H9 (cell line): ENCODE data around the gene SPTLC1. TPM values are rescaled to one million over a fixed set of nuclear protein-coding genes. Genes with fewer than 3 reads are reported as not detected.
"Not testable (repeated sequence)": the region's sequence is repeated elsewhere in the genome, so short reads cannot be mapped to it uniquely, and the experiment has no call there.

Experiments used
- DNase-seq: peaks from one replicate; pipeline ENCODE4 v3.0.0-alpha.2; 2017
- H2AFZ ChIP-seq: one replicate; pipeline ENCODE4 v1.6.1; 2013; ENCODE audit warnings: mild to moderate bottlenecking, low read length, control low read depth, moderate library complexity
- H2AK5ac ChIP-seq: 2 replicates; pipeline ENCODE4 v1.6.1; 2013; ENCODE audit warnings: low read length, control low read depth, mixed read lengths; ENCODE audit not compliant: insufficient read length
- H2BK120ac ChIP-seq: one replicate; pipeline ENCODE4 v1.6.1; 2013; ENCODE audit warnings: low read depth, mild to moderate bottlenecking, low read length, control low read depth, inconsistent platforms; ENCODE audit not compliant: poor library complexity, severe bottlenecking
- H2BK12ac ChIP-seq: 2 replicates; pipeline ENCODE4 v1.6.1; 2013; ENCODE audit warnings: low read length, control low read depth, mixed read lengths, low read depth; ENCODE audit not compliant: insufficient read length
- H2BK15ac ChIP-seq: 2 replicates; pipeline ENCODE4 v1.6.1; 2013; ENCODE audit warnings: low read depth, low read length, control low read depth
- H2BK20ac ChIP-seq: one replicate; pipeline ENCODE4 v1.6.1; 2013; ENCODE audit warnings: low read depth, mild to moderate bottlenecking, low read length, control low read depth, inconsistent platforms; ENCODE audit not compliant: poor library complexity, severe bottlenecking
- H2BK5ac ChIP-seq: 2 replicates; pipeline ENCODE4 v1.6.1; 2013; ENCODE audit warnings: low read length, control low read depth, mixed read lengths; ENCODE audit not compliant: insufficient read length
- H3K14ac ChIP-seq: 2 replicates; pipeline ENCODE4 v1.6.1; 2013; ENCODE audit warnings: low read length, control low read depth; ENCODE audit not compliant: insufficient read depth
- H3K18ac ChIP-seq: 2 replicates; pipeline ENCODE4 v1.6.1; 2013; ENCODE audit warnings: low read depth, mild to moderate bottlenecking, mixed read lengths, low read length, control low read depth; ENCODE audit not compliant: insufficient read length
- H3K23ac ChIP-seq: 2 replicates; pipeline ENCODE4 v1.6.1; 2013; ENCODE audit warnings: low read length, control low read depth, mixed read lengths, low read depth; ENCODE audit not compliant: insufficient read length
- H3K23me2 ChIP-seq: 2 replicates; pipeline ENCODE4 v1.6.1; 2013; ENCODE audit warnings: low read depth, mild to moderate bottlenecking, mixed read lengths, low read length, control low read depth; ENCODE audit not compliant: insufficient read length, poor library complexity, severe bottlenecking
- H3K27ac ChIP-seq: 2 replicates; pipeline ENCODE4 v1.5.1; 2013; ENCODE audit warnings: low read length, control low read depth, mixed read lengths, low read depth; ENCODE audit not compliant: insufficient read length
- H3K27me3 ChIP-seq: 2 replicates; pipeline ENCODE4 v1.6.1; 2013; ENCODE audit warnings: low read length, control low read depth, inconsistent platforms; ENCODE audit not compliant: insufficient read depth
- H3K4ac ChIP-seq: 2 replicates; pipeline ENCODE4 v1.6.1; 2013; ENCODE audit warnings: low read depth, mild to moderate bottlenecking, control low read depth, inconsistent platforms, low read length, moderate library complexity
- H3K4me1 ChIP-seq: 2 replicates; pipeline ENCODE4 v1.6.1; 2013; ENCODE audit warnings: low read length, control low read depth, inconsistent platforms; ENCODE audit not compliant: insufficient read depth
- H3K4me2 ChIP-seq: 2 replicates; pipeline ENCODE4 v1.6.1; 2013; ENCODE audit warnings: low read length, control low read depth, mixed read lengths; ENCODE audit not compliant: insufficient read length, insufficient read depth
- H3K56ac ChIP-seq: 2 replicates; pipeline ENCODE4 v1.6.1; 2013; ENCODE audit warnings: low read depth, mild to moderate bottlenecking, mixed read lengths, low read length, control low read depth; ENCODE audit not compliant: insufficient read length
- H3K79me1 ChIP-seq: 2 replicates; pipeline ENCODE4 v1.6.1; 2013; ENCODE audit warnings: low read depth, mild to moderate bottlenecking, moderate library complexity, low read length, control low read depth, inconsistent platforms; ENCODE audit not compliant: insufficient read depth, poor library complexity, severe bottlenecking
- H3K79me2 ChIP-seq: 2 replicates; pipeline ENCODE4 v1.6.1; 2013; ENCODE audit warnings: low read length, control low read depth, inconsistent platforms; ENCODE audit not compliant: insufficient read depth
- H3K9ac ChIP-seq: 2 replicates; pipeline ENCODE4 v1.6.1; 2013; ENCODE audit warnings: low read length, control low read depth, mixed read lengths; ENCODE audit not compliant: insufficient read length; ENCODE audit errors: extremely low read depth
- H3K9me3 ChIP-seq: one replicate; pipeline ENCODE4 v1.6.1; 2013; ENCODE audit warnings: low read depth, low read length, inconsistent platforms; ENCODE audit not compliant: control insufficient read depth
- H3T11ph ChIP-seq: one replicate; pipeline ENCODE4 v1.6.1; 2013; ENCODE audit warnings: mild to moderate bottlenecking, low read length, control low read depth, inconsistent platforms
- H4K20me1 ChIP-seq: one replicate; pipeline ENCODE4 v1.6.1; 2013; ENCODE audit not compliant: control insufficient read depth, insufficient read length, insufficient read depth
- H4K5ac ChIP-seq: 2 replicates; pipeline ENCODE4 v1.6.1; 2013; ENCODE audit warnings: low read depth, mild to moderate bottlenecking, mixed read lengths, low read length, control low read depth; ENCODE audit not compliant: insufficient read length
- H4K8ac ChIP-seq: replicated peaks from 2 replicates; pipeline ENCODE4 v1.6.1; 2013; ENCODE audit warnings: low read length, control low read depth, mixed read lengths, low read depth; ENCODE audit not compliant: insufficient read length
- H4K91ac ChIP-seq: 2 replicates; pipeline ENCODE4 v1.6.1; 2013; ENCODE audit warnings: low read depth, mild to moderate bottlenecking, moderate library complexity, mixed read lengths, low read length, control low read depth; ENCODE audit not compliant: insufficient read length
- H3K27ac Mint-ChIP-seq, 3 experiments: 2 replicates in 2 of 3; 3 replicates in 1 of 3; pipeline ENCODE4 v1.8.0; 2020 to 2021; ENCODE audit warnings: mixed read lengths in 3 of 3, mild to moderate bottlenecking in 1 of 3, moderate library complexity in 1 of 3
- H3K27me3 Mint-ChIP-seq: 2 replicates; pipeline ENCODE4 v1.8.0; 2021; ENCODE audit warnings: low read depth, mild to moderate bottlenecking, moderate library complexity, mixed read lengths
- H3K36me3 Mint-ChIP-seq, 3 experiments: 2 replicates in 2 of 3; 3 replicates in 1 of 3; pipeline ENCODE4 v1.8.0; 2020 to 2021; ENCODE audit warnings: low read depth in 3 of 3, mixed read lengths in 3 of 3; ENCODE audit not compliant: insufficient read depth in 1 of 3
- H3K4me1 Mint-ChIP-seq, 2 experiments: 2 replicates each; pipeline ENCODE4 v1.8.0; 2020; ENCODE audit warnings: mixed read lengths in 2 of 2
- H3K4me3 Mint-ChIP-seq, 2 experiments: 2 replicates in 1 of 2; 3 replicates in 1 of 2; pipeline ENCODE4 v1.8.0; 2020 to 2021; ENCODE audit warnings: mild to moderate bottlenecking in 2 of 2, mixed read lengths in 2 of 2, moderate library complexity in 1 of 2
- H3K9me3 Mint-ChIP-seq, 2 experiments: 2 replicates in 1 of 2; 3 replicates in 1 of 2; pipeline ENCODE4 v1.8.0; 2020; ENCODE audit warnings: mild to moderate bottlenecking in 2 of 2, mixed read lengths in 2 of 2, moderate library complexity in 1 of 2
- CTCF ChIP-seq: fragments of 200-600 bp; sonication (generic); conservative IDR thresholded peaks from 3 replicates; pipeline ENCODE4 v1.8.0; 2021; ENCODE audit warnings: antibody characterized with exemption, mild to moderate bottlenecking
- WGBS: extraction: QIAGEN DNeasy Blood & Tissue Kit; methylation state at CpG from one replicate; pipeline ENCODE4 v1.1.7; 2013; ENCODE audit warnings: missing lambda C conversion rate, low lambda C conversion rate, mixed read lengths; ENCODE audit not compliant: insufficient read length; ENCODE audit errors: extremely low coverage; 5-methylcytosine and 5-hydroxymethylcytosine counted together
- total RNA-seq: library from RNA; stranded (reverse); gene quantifications from 2 replicates; pipeline ENCODE4 v1.2.1, GENCODE V29; 2021

The SPTLC1 gene
- total RNA-seq, 1 experiment from 2014 or later: 73.5 TPM

DNA sequence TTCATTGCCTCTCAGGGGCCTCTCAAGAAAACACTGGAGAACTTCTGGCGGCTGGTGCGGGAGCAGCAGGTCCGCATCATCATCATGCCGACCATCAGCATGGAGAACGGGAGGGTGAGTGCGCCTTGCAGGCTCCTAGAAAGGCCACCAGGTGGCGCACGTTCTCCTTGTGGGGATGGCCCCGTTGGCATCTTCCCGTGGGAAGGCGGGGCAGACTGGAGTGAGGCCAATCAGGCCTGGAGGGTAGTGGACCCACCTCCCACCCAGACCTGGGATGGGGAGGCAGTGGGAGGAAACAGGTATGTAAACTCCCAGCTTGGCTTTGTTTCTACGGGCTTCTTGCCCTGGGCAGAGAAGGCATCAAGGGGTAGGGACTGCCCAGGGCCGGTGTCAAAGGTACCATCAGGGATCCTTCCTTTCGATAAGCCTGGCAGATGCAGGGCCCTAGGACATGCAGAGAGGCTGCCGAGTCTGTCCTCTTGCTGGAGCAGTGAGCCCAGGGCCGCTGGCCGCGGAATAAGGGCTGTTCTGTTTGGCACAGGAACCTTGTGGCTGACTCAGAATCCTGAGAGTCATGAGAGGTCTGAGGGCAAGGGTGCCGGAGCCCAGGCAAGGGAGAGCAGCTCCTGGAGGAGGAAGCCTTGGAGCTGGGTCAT lies 18.9 kb upstream of the SPTLC1 start:
- H3K27ac Mint-ChIP-seq: peak overlapping the region in 1 of 3 experiments; percentile 90; a peak in 2 of 7 replicates

DNA sequence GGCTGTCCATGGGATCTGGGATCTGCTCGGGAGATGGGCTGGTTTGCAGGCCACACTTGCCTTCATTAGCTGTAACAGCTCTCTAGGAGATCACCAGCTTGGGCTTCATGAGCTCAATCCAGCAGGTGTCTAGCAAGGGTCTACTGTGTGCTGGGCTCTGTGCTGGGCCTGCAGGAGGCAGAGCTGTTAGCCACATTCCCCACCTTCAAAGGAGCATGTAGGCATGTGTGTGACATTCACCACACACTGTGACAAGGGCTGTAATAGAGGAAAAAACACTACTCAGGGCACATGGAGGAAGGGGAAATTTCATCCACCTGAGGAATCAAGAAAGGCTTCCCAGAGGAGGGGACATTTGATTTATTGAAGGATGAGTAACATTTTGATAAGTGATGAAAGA lies 17.7 kb upstream of the SPTLC1 start:
- H3K4me1 ChIP-seq, H3K79me2 ChIP-seq, H3K27ac ChIP-seq, H3K36me3 Mint-ChIP-seq, H2BK12ac ChIP-seq, H2BK15ac ChIP-seq, DNase-seq, H2BK5ac ChIP-seq, H4K91ac ChIP-seq, H4K8ac ChIP-seq, H3K4me2 ChIP-seq, H3K14ac ChIP-seq, H4K20me1 ChIP-seq, H3K23ac ChIP-seq, H4K5ac ChIP-seq, H3K79me1 ChIP-seq, H3K56ac ChIP-seq, H3K4ac ChIP-seq, H3K18ac ChIP-seq, H3T11ph ChIP-seq, H3K4me1 Mint-ChIP-seq, H3K27ac Mint-ChIP-seq, H2BK20ac ChIP-seq, H2AK5ac ChIP-seq, H2AFZ ChIP-seq, H3K9ac ChIP-seq, H3K9me3 Mint-ChIP-seq, H3K27me3 ChIP-seq, H3K9me3 ChIP-seq, H3K23me2 ChIP-seq, H2BK120ac ChIP-seq: not testable (repeated sequence)
- Mint-ChIP-seq H3K27me3 (peaks cover 23% of the 10 kb centered on the region), H3K4me3 (peak overlapping the region in 1 of 2 experiments; percentile 35; a peak in 2 of 5 replicates)
- WGBS: no CpG with 5 or more reads among the region's 1 CpG

More for the DNA sequence above, 18.9 kb upstream of the SPTLC1 start:
- no peaks in the 10 kb centered on the region for H3K23me2 ChIP-seq
- H3K27ac ChIP-seq: no peak overlapping the region
- no peak overlapping the region for H3K9ac ChIP-seq
- peak overlapping the region; percentile 9 for H3K18ac ChIP-seq
- H2BK12ac ChIP-seq: no peak overlapping the region
- no peaks in the 10 kb centered on the region; a peak in 1 of 5 replicates for H3K9me3 Mint-ChIP-seq
- H2AFZ ChIP-seq: peak overlapping the region; percentile 14
- H3K4me1 Mint-ChIP-seq: peaks cover 8% of the 10 kb centered on the region in 2 experiments
- no peak overlapping the region for H4K5ac ChIP-seq
- H3K27me3 ChIP-seq: no peaks in the 10 kb centered on the region
- no peak overlapping the region for H3K4ac ChIP-seq
- H3K79me1 ChIP-seq: no peaks in the 10 kb centered on the region
- no peak overlapping the region for H3K23ac ChIP-seq
- H3T11ph ChIP-seq: no peak overlapping the region
- DNase-seq: peak; percentile 96
- H2BK120ac ChIP-seq: no peak overlapping the region
- no peak overlapping the region for H4K91ac ChIP-seq
- no peak overlapping the region for H2AK5ac ChIP-seq
- no peaks in the 10 kb centered on the region for H3K79me2 ChIP-seq
- no peak overlapping the region for H2BK5ac ChIP-seq
- TF ChIP-seq CTCF: peak; percentile 99
- H3K4me2 ChIP-seq: no peak overlapping the region
- H4K8ac ChIP-seq: no peak overlapping the region
- no peaks in the 10 kb centered on the region for H4K20me1 ChIP-seq
- H3K27me3 Mint-ChIP-seq: peaks cover 23% of the 10 kb centered on the region
- peak overlapping the region; percentile 29 to 46 for H3K4me3 Mint-ChIP-seq
- H3K36me3 Mint-ChIP-seq: no peaks in the 10 kb centered on the region
- H3K56ac ChIP-seq: no peak overlapping the region
- H2BK15ac ChIP-seq: no peak overlapping the region
- no peaks in the 10 kb centered on the region for H3K4me1 ChIP-seq
- no CpG with 5 or more reads among the region's 19 CpGs for WGBS
- H3K14ac ChIP-seq: no peak overlapping the region
- H2BK20ac ChIP-seq: no peak overlapping the region
- no peaks in the 10 kb centered on the region for H3K9me3 ChIP-seq
